ENCODE results near the gene F2R. TPM values are rescaled to one million over a fixed set of nuclear protein-coding genes. Genes with fewer than 3 reads are reported as not detected.
"Not testable (repeated sequence)": the region's sequence is repeated elsewhere in the genome, so short reads cannot be mapped to it uniquely, and the experiment has no call there.

Gene F2R
- total RNA-seq, 2 donors from 2014 or later = 28.5 to 43.1 TPM

GRCh38 chr5:76757049-76757448, 41.1 kb downstream of the F2R start:
- 96 to 100% methylated on average over 1 to 4 of the region's 4 CpGs for WGBS, 2 experiments (ENCODE audit: insufficient coverage in 1 of 2, insufficient read length in 1 of 2)
- TF ChIP-seq CTCF (conservative IDR thresholded peaks at IDR 0.05) = no peak
- H3K4me3 Mint-ChIP-seq = no peak overlapping the region
- no peaks in the 10 kb centered on the region for H3K9me3 Mint-ChIP-seq
- H3K36me3 ChIP-seq (ENCODE audit: control insufficient read depth, insufficient read depth, low read length) = no peaks in the 10 kb centered on the region
- no peak overlapping the region for H3K27ac Mint-ChIP-seq
- no peaks in the 10 kb centered on the region for H3K4me1 Mint-ChIP-seq
- H3K9ac ChIP-seq (ENCODE audit: extremely low read depth, low read length, poor library complexity, severe bottlenecking) = no peak overlapping the region
- DNase-seq = no peak
- H3K27me3 ChIP-seq (ENCODE audit: control insufficient read depth, insufficient read depth, low read length, poor library complexity, severe bottlenecking) = no peaks in the 10 kb centered on the region
- H3K4me3 ChIP-seq (ENCODE audit: low read length) = no peak overlapping the region
- no peaks in the 10 kb centered on the region for H3K9me3 ChIP-seq (ENCODE audit: control insufficient read depth, low read length)
- H3K27me3 Mint-ChIP-seq (ENCODE audit: insufficient read depth) = no peaks in the 10 kb centered on the region
- H3K4me1 ChIP-seq (ENCODE audit: control insufficient read depth, insufficient read depth, low read length) = no peaks in the 10 kb centered on the region
- H3K27ac ChIP-seq (ENCODE audit: low read depth, low read length) = no peak overlapping the region
- H3K36me3 Mint-ChIP-seq (ENCODE audit: low read depth) = no peaks in the 10 kb centered on the region

- DNase-seq; H3K36me3 ChIP-seq (ENCODE audit: control insufficient read depth, insufficient read depth, low read length); H3K27ac Mint-ChIP-seq; H3K27me3 ChIP-seq (ENCODE audit: control insufficient read depth, insufficient read depth, low read length, poor library complexity, severe bottlenecking); H3K27ac ChIP-seq (ENCODE audit: low read depth, low read length); H3K9me3 ChIP-seq (ENCODE audit: control insufficient read depth, low read length); H3K9me3 Mint-ChIP-seq; H3K9ac ChIP-seq (ENCODE audit: extremely low read depth, low read length, poor library complexity, severe bottlenecking); H3K4me3 Mint-ChIP-seq; H3K4me1 ChIP-seq (ENCODE audit: control insufficient read depth, insufficient read depth, low read length); H3K4me1 Mint-ChIP-seq; H3K4me3 ChIP-seq (ENCODE audit: low read length); H3K36me3 Mint-ChIP-seq (ENCODE audit: low read depth); H3K27me3 Mint-ChIP-seq (ENCODE audit: insufficient read depth): not testable (repeated sequence)
- 88 to 91% methylated on average over 9 of the region's 9 CpGs for WGBS, 2 experiments (ENCODE audit: insufficient coverage in 1 of 2, insufficient read length in 1 of 2)
Observed at GRCh38 chr5:76761118-76761517, 45.2 kb downstream of the F2R start.

- Mint-ChIP-seq H3K27me3 (ENCODE audit: insufficient read depth) (no peaks in the 10 kb centered on the region), H3K9me3 (peaks cover 4% of the 10 kb centered on the region), H3K27ac (no peak overlapping the region), H3K4me3 (no peak overlapping the region), H3K4me1 (no peaks in the 10 kb centered on the region), H3K36me3 (ENCODE audit: low read depth) (no peaks in the 10 kb centered on the region)
- Histone ChIP-seq H3K9ac (ENCODE audit: extremely low read depth, low read length, poor library complexity, severe bottlenecking) (no peak overlapping the region), H3K27me3 (ENCODE audit: control insufficient read depth, insufficient read depth, low read length, poor library complexity, severe bottlenecking) (no peaks in the 10 kb centered on the region), H3K9me3 (ENCODE audit: control insufficient read depth, low read length) (peaks cover 7% of the 10 kb centered on the region), H3K27ac (ENCODE audit: low read depth, low read length) (no peak overlapping the region), H3K4me1 (ENCODE audit: control insufficient read depth, insufficient read depth, low read length) (no peaks in the 10 kb centered on the region), H3K36me3 (ENCODE audit: control insufficient read depth, insufficient read depth, low read length) (no peaks in the 10 kb centered on the region), H3K4me3 (ENCODE audit: low read length) (no peak overlapping the region)
- no peak for DNase-seq
- 90% methylated on average over 2 of the region's 2 CpGs for WGBS, 2 experiments (ENCODE audit: insufficient coverage in 1 of 2, insufficient read length in 1 of 2)
- no peak for TF ChIP-seq CTCF (conservative IDR thresholded peaks at IDR 0.05)
Observed at GRCh38 chr5:76762484-76762883, 46.6 kb downstream of the F2R start.

GRCh38 chr5:76763136-76763535, 47.2 kb downstream of the F2R start:
- H3K4me1 Mint-ChIP-seq = no peaks in the 10 kb centered on the region

More at GRCh38 chr5:76763136-76763535, 47.2 kb downstream of the F2R start:
- Mint-ChIP-seq H3K36me3 (ENCODE audit: low read depth) (no peaks in the 10 kb centered on the region), H3K27ac (no peak overlapping the region), H3K27me3 (ENCODE audit: insufficient read depth) (no peaks in the 10 kb centered on the region), H3K4me3 (no peak overlapping the region), H3K9me3 (peaks cover 4% of the 10 kb centered on the region)
- Histone ChIP-seq H3K27ac (ENCODE audit: low read depth, low read length) (no peak overlapping the region), H3K4me1 (ENCODE audit: control insufficient read depth, insufficient read depth, low read length) (no peaks in the 10 kb centered on the region), H3K27me3 (ENCODE audit: control insufficient read depth, insufficient read depth, low read length, poor library complexity, severe bottlenecking) (no peaks in the 10 kb centered on the region), H3K9me3 (ENCODE audit: control insufficient read depth, low read length) (peaks cover 7% of the 10 kb centered on the region), H3K4me3 (ENCODE audit: low read length) (no peak overlapping the region), H3K9ac (ENCODE audit: extremely low read depth, low read length, poor library complexity, severe bottlenecking) (no peak overlapping the region), H3K36me3 (ENCODE audit: control insufficient read depth, insufficient read depth, low read length) (no peaks in the 10 kb centered on the region)
- no peak for TF ChIP-seq CTCF (conservative IDR thresholded peaks at IDR 0.05)
- DNase-seq = no peak
